GM18861 (cell line): ENCODE data around the gene CUL7.

ENCODE experiments used
- ATAC-seq: cut with Tn5 transposase; IDR thresholded peaks from one replicate; pipeline ENCODE4 v1.9.1; 2021; ENCODE audit not compliant: unreplicated experiment

The CUL7 gene

GRCh38 chr6:43077333-43077809, 23.7 kb upstream of the CUL7 start:
- no peak for ATAC-seq

DNA sequence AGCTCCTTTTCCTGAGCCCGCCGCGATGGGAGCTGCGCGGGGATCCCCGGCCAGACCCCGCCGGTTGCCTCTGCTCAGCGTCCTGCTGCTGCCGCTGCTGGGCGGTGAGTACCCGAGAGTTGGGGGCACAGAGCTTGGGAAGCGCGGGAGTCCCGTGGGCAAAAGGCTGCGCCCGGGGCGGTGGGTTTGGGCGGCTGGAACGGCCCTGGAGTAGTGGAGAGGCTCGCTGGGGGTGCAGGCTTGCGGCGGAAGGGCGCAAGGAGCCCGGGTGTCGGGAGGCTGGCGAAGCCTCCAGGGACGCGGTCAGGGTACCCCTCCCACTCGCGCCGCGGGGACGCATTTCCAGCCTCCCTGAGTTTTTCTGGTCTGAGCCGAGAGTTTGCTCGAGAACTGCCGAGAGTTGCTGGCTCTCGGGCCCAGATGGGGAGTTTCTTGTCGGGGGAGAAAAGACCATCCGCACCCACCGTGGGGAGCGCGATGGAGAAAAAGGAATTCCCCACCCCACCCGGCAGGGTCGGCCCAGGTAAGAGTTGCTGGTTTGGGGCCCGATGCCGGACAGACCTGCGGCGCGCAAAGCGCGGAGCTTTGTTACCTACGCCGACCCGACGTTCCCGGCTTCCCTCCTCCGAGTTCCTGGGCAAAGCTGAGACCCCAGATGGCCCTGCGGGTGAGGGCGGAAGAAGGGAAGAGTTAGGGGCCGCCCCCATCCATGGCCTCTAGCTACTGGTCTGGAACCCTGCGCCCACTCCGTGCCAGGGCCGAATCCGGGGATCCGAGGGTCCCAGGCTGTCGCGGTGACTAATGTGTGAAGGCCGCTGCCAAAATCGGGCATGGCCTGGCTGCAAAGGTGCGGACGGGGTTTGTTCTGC, 23.0 kb upstream of the CUL7 start:
- ATAC-seq, result no peak

GRCh38 chr6:43075670-43076463, 22.2 kb upstream of the CUL7 start, which contains the start of gene PTK7:
TSS of gene PTK7 (plus strand) at chr6:43076314. CDS start at chr6:43076489, 175 bp downstream.
- ATAC-seq, result no peak

- ATAC-seq, result no peak
Observed at GRCh38 chr6:43074847-43075669, 21.4 kb upstream of the CUL7 start.

DNA sequence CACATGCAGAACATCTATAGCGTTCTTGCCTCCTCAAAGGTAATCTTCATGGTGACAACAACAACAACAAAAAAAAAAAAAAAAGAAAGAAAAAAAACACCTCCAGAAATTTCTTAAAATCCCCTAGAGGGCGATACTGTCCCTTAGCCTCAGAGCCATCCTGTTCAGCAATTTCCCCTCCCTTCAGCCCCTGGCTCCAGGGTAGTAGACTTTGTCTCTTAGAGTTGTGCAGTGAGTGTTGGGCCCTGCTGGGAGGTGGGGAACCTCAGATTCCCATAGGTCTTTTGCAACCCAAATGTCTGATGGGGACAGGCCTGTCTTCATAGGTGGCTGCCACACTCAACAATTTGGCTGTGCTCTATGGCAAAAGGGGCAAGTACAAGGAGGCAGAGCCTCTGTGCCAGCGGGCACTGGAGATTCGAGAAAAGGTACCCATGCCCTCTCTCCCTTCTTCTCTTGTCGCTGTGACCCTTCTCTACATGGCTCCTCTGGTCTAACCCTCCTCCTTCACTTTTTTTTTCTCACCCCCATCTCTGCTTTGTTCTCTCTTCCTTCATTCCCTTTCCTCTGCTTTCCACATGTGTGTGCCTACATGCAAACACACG, 16.5 kb upstream of the CUL7 start:
- no peak for ATAC-seq

- ATAC-seq, result no peak
Observed at GRCh38 chr6:43062818-43063217, 9.2 kb upstream of the CUL7 start.

DNA sequence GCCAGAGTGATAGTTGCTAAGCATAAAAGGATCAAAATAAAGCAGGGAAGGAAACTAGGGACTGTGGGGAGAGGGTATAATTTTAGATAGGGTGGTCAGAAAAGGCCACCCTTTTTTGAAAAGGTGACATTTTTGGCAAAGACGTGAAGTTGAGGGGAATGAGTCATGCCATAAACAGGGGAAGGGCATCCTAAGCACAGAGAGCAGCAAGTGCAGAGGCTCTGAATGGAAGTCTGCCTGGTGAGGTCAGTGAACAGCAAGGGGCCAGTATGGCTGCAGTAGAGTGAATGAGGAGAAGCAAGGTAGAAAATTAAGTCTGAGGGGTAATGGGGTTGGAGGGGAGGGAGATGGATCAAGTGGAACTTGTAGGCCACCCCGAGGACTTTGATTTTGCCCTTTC, 8.2 kb upstream of the CUL7 start:
- no peak for ATAC-seq

DNA sequence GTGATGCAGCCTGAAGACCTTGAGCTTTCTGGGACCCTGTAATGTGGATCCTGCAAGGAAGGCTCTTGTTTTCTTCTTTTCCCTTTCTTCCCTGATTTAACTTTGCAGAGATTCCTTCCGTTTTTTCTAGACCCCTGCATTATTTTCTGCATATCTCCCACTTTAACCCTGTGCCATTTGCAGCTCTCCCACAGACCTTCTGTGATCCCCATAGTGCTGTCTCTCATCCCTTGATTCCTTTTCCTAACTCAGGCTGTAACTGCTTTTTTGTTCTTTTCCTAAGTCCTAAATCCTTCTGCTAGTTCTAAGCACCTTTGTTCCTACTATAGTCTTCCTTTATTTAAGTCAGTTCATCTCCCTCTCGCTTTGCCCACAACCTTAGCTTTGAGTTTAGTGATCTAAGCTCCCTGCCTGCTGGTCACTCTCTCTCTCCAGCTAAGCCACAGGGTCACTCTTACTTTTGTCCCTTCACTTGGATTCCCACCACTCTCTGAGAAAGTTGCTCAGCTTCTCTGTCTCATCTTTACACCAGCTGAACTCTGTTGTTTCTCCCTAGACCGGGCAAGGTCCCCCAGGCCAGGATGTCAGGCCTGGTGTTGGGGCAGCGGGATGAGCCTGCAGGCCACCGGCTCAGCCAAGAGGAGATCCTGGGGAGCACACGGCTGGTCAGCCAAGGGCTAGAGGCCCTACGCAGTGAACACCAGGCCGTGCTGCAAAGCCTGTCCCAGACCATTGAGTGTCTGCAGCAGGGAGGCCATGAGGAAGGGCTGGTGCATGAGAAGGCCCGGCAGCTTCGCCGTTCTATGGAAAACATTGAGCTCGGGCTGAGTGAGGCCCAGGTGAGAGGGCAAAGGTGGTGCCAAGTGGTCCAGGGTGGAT, 7.3 kb upstream of the CUL7 start:
- ATAC-seq, result no peak

GRCh38 chr6:43060034-43060754, 6.5 kb upstream of the CUL7 start:
- no peak for ATAC-seq

GRCh38 chr6:43059168-43060033, 5.8 kb upstream of the CUL7 start, which contains the start of the genes KLC4 and MRPL2:
TSS of gene KLC4 (plus strand) at chr6:43059631. CDS start at chr6:43061336, 1,705 bp downstream.
TSS of gene MRPL2 (minus strand) at chr6:43059434. CDS start at chr6:43059381, 53 bp downstream.
- ATAC-seq, result peak; percentile 90

GRCh38 chr6:43058531-43058930, 4.9 kb upstream of the CUL7 start:
- ATAC-seq, result no peak

- ATAC-seq, result no peak
Observed at GRCh38 chr6:43055966-43056365, 2.3 kb upstream of the CUL7 start.

- ATAC-seq, result no peak
Observed at GRCh38 chr6:43054206-43054943, 724 bp upstream of the CUL7 start.

DNA sequence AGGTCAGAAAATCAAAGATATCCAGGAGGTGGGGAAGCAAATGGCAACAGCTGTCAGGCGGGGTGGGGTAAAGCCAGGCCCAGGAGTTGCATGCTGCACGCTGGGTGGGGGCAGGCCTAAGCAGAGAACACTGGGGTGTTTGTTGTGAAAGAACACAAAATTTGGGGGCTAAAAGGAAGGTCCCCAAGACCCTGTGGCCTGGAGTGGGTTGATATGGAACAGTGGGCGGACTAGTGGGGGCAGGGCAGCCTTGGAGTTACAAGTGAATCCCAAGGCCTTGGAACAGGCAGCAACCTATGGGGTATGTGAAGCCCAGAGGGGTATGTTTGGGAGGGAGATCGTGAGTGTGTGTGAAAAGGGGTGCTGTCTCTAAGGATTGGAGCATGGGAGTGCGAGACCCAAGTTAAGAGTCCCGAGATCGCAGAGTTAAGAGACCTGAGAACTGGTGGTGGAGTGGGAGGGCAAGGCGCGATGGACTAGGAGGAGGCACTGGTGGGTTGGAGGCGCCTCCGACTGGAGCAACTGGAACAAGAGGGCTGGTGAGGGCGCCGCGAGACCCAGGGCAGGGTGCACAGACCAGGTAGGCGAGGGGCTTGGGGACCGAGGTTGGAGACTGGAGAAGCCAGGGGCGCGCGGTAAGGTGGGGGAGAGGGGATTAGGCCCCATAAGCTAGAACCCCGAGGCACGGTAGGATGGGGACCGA, 658 bp downstream of the CUL7 start:
- ATAC-seq, result no peak

DNA sequence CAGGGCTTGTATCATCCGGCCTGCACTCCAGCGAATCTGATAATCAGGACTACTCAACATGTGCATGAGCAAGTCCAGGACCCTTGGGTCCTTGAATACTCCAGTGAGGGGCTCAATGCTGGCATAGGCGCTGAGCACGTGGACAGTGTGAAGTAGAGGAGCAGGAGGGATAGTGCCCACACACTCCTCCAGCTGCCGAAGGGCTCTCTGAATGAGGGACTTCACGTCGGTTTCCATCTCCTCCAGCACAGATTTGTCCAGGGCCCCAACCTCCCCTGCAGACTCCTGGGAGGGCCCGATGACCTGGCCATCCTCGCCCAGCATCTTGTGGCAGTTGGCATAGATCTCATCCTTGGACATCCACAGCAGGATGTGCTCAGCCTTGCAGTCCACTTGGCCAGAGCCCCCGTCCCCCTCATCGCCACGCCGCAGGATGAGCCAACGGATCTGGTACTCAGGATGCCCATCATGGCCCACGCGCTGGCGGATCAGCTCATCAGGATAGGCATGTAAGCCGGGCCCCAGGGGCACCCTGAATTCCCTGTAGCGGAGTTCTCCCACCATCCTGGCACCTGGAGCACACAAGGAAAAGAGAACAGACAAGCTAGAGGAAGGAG, 1.3 kb downstream of the CUL7 start:
- no peak for ATAC-seq

GRCh38 chr6:43050981-43051380, 2.7 kb downstream of the CUL7 start:
- ATAC-seq, result no peak
